ENCODE measurements around the gene TACC3. TPM values are rescaled to one million over a fixed set of nuclear protein-coding genes. Genes with fewer than 3 reads are reported as not detected.

TACC3 gene
- total RNA-seq, 1 experiment from 2014 or later: 207 TPM

DNA sequence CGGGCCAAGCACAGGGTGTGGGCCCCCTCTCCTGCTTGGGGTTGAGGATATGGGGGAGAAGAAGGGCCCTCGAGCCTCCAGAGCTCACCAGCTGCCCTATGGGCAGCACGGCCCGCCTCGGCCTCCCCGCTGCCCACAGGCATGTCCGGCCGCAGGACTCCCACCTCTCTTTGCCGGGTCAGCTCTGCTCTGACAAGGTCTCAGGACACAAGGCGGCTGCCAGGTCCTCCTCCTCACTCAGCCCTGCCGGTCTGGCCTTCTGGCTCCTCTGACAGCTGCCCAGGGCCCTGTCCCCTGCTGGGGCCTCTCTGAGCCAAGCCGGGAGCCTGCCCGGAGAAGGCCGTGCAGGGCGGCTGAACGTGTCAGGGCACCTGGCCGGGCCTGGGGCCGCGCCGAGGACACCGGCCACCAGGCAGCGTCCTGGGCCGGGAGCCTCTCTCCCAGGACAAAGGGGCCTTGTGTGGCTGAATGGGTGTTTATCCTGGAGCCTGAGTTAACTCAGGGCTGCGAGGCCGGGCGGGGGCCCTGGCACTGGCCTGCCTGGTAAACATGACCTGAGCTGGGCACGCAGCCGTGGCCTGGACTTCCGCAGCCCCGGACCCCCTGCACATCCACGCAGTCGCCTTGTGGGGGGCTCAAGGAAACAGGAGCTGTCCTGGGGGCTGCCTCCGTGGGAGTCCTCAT is 25.7 kb downstream of the TACC3 start:
- POLR2A ChIA-PET: no interaction called here
- peak; percentile 60; the same call in 1 of the 2 replicates for TF ChIP-seq GABPB1 (CRISPR knock-in tag; IDR thresholded peaks at IDR 0.05)
- no peak for TF ChIP-seq MXD4 (CRISPR knock-in tag; IDR thresholded peaks at IDR 0.05; ENCODE audit: borderline replicate concordance)
- no peak overlapping the region; the same call in 1 of the 2 replicates for H3K27ac Mint-ChIP-seq
- H3K36me3 Mint-ChIP-seq: peaks cover 23% of the 10 kb centered on the region
- H3K4me1 Mint-ChIP-seq: no peaks in the 10 kb centered on the region
- CTCF ChIA-PET: interaction anchor here (0.5 to 4.1 kb wide), 15 partner anchors 10 to 327 kb away, joined by 3 to 188 read pairs (median 20); partner anchors contain the start of gene FGFR3
- H3K9me3 Mint-ChIP-seq: no peaks in the 10 kb centered on the region
- peaks cover 2% of the 10 kb centered on the region; the same call in 1 of the 2 replicates for H3K27me3 Mint-ChIP-seq (ENCODE audit: low read depth)
- H3K4me3 Mint-ChIP-seq: no peak overlapping the region
- no peak for ATAC-seq
- no peak for DNase-seq (ENCODE audit: low spot score)

- Mint-ChIP-seq H3K27me3 (ENCODE audit: low read depth) (peaks cover 2% of the 10 kb centered on the region; the same call in 1 of the 2 replicates), H3K9me3 (no peaks in the 10 kb centered on the region), H3K4me1 (no peaks in the 10 kb centered on the region), H3K27ac (no peak overlapping the region; the same call in 1 of the 2 replicates), H3K4me3 (no peak overlapping the region), H3K36me3 (peaks cover 18% of the 10 kb centered on the region)
- no peak for ATAC-seq
- ChIA-PET POLR2A (no interaction called here), CTCF (interaction anchor here (0.5 to 4.1 kb wide), 20 partner anchors 10 to 328 kb away, joined by 3 to 188 read pairs (median 8); partner anchors contain the start of gene FGFR3)
- no peak for DNase-seq (ENCODE audit: low spot score)
- TF ChIP-seq, protein P1, sequence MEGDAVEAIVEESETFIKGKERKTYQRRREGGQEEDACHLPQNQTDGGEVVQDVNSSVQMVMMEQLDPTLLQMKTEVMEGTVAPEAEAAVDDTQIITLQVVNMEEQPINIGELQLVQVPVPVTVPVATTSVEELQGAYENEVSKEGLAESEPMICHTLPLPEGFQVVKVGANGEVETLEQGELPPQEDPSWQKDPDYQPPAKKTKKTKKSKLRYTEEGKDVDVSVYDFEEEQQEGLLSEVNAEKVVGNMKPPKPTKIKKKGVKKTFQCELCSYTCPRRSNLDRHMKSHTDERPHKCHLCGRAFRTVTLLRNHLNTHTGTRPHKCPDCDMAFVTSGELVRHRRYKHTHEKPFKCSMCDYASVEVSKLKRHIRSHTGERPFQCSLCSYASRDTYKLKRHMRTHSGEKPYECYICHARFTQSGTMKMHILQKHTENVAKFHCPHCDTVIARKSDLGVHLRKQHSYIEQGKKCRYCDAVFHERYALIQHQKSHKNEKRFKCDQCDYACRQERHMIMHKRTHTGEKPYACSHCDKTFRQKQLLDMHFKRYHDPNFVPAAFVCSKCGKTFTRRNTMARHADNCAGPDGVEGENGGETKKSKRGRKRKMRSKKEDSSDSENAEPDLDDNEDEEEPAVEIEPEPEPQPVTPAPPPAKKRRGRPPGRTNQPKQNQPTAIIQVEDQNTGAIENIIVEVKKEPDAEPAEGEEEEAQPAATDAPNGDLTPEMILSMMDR (IDR thresholded peaks at IDR 0.05): no peak
- TF ChIP-seq NR3C1 (CRISPR knock-in tag; conservative IDR thresholded peaks at IDR 0.05; ENCODE audit: low read depth) (no peak), TCF7 (CRISPR knock-in tag; IDR thresholded peaks at IDR 0.05; ENCODE audit: low read depth) (no peak), TEAD1 (CRISPR knock-in tag; IDR thresholded peaks at IDR 0.05) (no peak), NR1H2 (CRISPR knock-in tag; IDR thresholded peaks at IDR 0.05) (no peak)
Observed at GRCh38 chr4:1747603-1747967, 26.3 kb downstream of the TACC3 start.

- ATAC-seq (peak; percentile 36), DNase-seq (ENCODE audit: low spot score) (peak; percentile 91)
- CTCF ChIA-PET: interaction anchor here (0.6 to 4.1 kb wide), 47 partner anchors 11 to 450 kb away, joined by 3 to 188 read pairs (median 5); partner anchors contain the start of genes FGFR3, SLBP, TACC3 and TMEM129
- Mint-ChIP-seq H3K27ac (no peak overlapping the region), H3K4me3 (no peak overlapping the region), H3K4me1 (no peaks in the 10 kb centered on the region), H3K36me3 (peaks cover 12% of the 10 kb centered on the region), H3K27me3 (ENCODE audit: low read depth) (peaks cover 2% of the 10 kb centered on the region; the same call in 1 of the 2 replicates), H3K9me3 (no peaks in the 10 kb centered on the region)
- POLR2A ChIA-PET: interaction anchor here (0.5 to 0.9 kb wide), 4 partner anchors 20 to 35 kb away, joined by 3 read pairs; no protein-coding TSS in a partner anchor
- TF ChIP-seq ESRRA (CRISPR knock-in tag; IDR thresholded peaks at IDR 0.05; ENCODE audit: borderline replicate concordance) (no peak), CREB1 (CRISPR knock-in tag; IDR thresholded peaks at IDR 0.05) (no peak), SMAD4 (CRISPR knock-in tag; IDR thresholded peaks at IDR 0.05) (no peak), TP53 (CRISPR knock-in tag; IDR thresholded peaks at IDR 0.05) (no peak), KAT7 (CRISPR knock-in tag; IDR thresholded peaks at IDR 0.05; ENCODE audit: borderline replicate concordance) (no peak), ERG (CRISPR knock-in tag; IDR thresholded peaks at IDR 0.05) (no peak), ZNF138 (CRISPR knock-in tag; conservative IDR thresholded peaks at IDR 0.05) (no peak), NFATC4 (CRISPR knock-in tag; IDR thresholded peaks at IDR 0.05) (no peak), ETV6 (CRISPR knock-in tag; IDR thresholded peaks at IDR 0.05) (no peak), ZNF232 (CRISPR knock-in tag; IDR thresholded peaks at IDR 0.05) (no peak), USF2 (CRISPR knock-in tag; IDR thresholded peaks at IDR 0.05) (peak; percentile 15; the same call in 1 of the 2 replicates), HMGA2 (CRISPR knock-in tag; IDR thresholded peaks at IDR 0.05) (no peak), SP1 (CRISPR knock-in tag; conservative IDR thresholded peaks at IDR 0.05) (no peak)
- TF ChIP-seq, protein P2, sequence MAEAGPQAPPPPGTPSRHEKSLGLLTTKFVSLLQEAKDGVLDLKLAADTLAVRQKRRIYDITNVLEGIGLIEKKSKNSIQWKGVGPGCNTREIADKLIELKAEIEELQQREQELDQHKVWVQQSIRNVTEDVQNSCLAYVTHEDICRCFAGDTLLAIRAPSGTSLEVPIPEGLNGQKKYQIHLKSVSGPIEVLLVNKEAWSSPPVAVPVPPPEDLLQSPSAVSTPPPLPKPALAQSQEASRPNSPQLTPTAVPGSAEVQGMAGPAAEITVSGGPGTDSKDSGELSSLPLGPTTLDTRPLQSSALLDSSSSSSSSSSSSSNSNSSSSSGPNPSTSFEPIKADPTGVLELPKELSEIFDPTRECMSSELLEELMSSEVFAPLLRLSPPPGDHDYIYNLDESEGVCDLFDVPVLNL (CRISPR knock-in tag; IDR thresholded peaks at IDR 0.05; ENCODE audit: borderline replicate concordance, low read depth): no peak
- TF ChIP-seq, protein P3, sequence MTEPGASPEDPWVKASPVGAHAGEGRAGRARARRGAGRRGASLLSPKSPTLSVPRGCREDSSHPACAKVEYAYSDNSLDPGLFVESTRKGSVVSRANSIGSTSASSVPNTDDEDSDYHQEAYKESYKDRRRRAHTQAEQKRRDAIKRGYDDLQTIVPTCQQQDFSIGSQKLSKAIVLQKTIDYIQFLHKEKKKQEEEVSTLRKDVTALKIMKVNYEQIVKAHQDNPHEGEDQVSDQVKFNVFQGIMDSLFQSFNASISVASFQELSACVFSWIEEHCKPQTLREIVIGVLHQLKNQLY (CRISPR knock-in tag; IDR thresholded peaks at IDR 0.05): no peak
- TF ChIP-seq, protein P4, sequence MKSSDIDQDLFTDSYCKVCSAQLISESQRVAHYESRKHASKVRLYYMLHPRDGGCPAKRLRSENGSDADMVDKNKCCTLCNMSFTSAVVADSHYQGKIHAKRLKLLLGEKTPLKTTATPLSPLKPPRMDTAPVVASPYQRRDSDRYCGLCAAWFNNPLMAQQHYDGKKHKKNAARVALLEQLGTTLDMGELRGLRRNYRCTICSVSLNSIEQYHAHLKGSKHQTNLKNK (CRISPR knock-in tag; IDR thresholded peaks at IDR 0.05): no peak
- TF ChIP-seq, protein P5, sequence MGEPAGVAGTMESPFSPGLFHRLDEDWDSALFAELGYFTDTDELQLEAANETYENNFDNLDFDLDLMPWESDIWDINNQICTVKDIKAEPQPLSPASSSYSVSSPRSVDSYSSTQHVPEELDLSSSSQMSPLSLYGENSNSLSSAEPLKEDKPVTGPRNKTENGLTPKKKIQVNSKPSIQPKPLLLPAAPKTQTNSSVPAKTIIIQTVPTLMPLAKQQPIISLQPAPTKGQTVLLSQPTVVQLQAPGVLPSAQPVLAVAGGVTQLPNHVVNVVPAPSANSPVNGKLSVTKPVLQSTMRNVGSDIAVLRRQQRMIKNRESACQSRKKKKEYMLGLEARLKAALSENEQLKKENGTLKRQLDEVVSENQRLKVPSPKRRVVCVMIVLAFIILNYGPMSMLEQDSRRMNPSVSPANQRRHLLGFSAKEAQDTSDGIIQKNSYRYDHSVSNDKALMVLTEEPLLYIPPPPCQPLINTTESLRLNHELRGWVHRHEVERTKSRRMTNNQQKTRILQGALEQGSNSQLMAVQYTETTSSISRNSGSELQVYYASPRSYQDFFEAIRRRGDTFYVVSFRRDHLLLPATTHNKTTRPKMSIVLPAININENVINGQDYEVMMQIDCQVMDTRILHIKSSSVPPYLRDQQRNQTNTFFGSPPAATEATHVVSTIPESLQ (CRISPR knock-in tag; IDR thresholded peaks at IDR 0.05): no peak
Observed at GRCh38 chr4:1748465-1748995, 27.2 kb downstream of the TACC3 start.

Measured in WTC11 (cell line).